HG03442 (cell line): ENCODE results near the gene CBL.
"Not testable (repeated sequence)": the region's sequence is repeated elsewhere in the genome, so short reads cannot be mapped to it uniquely, and the experiment has no call there.

Experiments
- ATAC-seq: cut with Tn5 transposase; IDR thresholded peaks from one replicate; pipeline ENCODE4 v1.9.1; 2021; ENCODE audit warnings: mild to moderate bottlenecking, moderate library complexity; ENCODE audit not compliant: unreplicated experiment

CBL gene

GRCh38 chr11:119184399-119184798 is 21.7 kb upstream of the CBL start:
- ATAC-seq, result not testable (repeated sequence)

GRCh38 chr11:119185981-119186634 is 20.0 kb upstream of the CBL start:
- no peak for ATAC-seq

GRCh38 chr11:119187123-119187892 is 18.8 kb upstream of the CBL start:
- no peak for ATAC-seq

GRCh38 chr11:119188067-119188466 is 18.1 kb upstream of the CBL start:
- no peak for ATAC-seq

GRCh38 chr11:119188887-119189286 is 17.3 kb upstream of the CBL start:
- ATAC-seq, result no peak

- ATAC-seq, result no peak
These were observed 16.7 kb upstream of the CBL start for GRCh38 chr11:119189393-119189792.

- ATAC-seq, result no peak
These were observed 15.6 kb upstream of the CBL start for GRCh38 chr11:119190531-119190930.

- ATAC-seq, result not testable (repeated sequence)
These were observed 14.9 kb upstream of the CBL start for GRCh38 chr11:119191265-119191664.

- ATAC-seq, result no peak
These were observed 14.0 kb upstream of the CBL start for GRCh38 chr11:119192111-119192510.

GRCh38 chr11:119193001-119193400 is 13.1 kb upstream of the CBL start:
- no peak for ATAC-seq

GRCh38 chr11:119193626-119194025 is 12.5 kb upstream of the CBL start:
- no peak for ATAC-seq

GRCh38 chr11:119194811-119195440 is 11.2 kb upstream of the CBL start:
- ATAC-seq, result no peak

- no peak for ATAC-seq
These were observed 10.5 kb upstream of the CBL start for GRCh38 chr11:119195680-119196079.

- no peak for ATAC-seq
These were observed 9.2 kb upstream of the CBL start for GRCh38 chr11:119196833-119197483.

GRCh38 chr11:119198925-119199324 is 7.2 kb upstream of the CBL start:
- ATAC-seq, result no peak

- ATAC-seq, result not testable (repeated sequence)
These were observed 4.9 kb upstream of the CBL start for GRCh38 chr11:119201236-119201635.

GRCh38 chr11:119202554-119202953 is 3.6 kb upstream of the CBL start:
- no peak for ATAC-seq

- ATAC-seq, result no peak
These were observed 2.1 kb upstream of the CBL start for GRCh38 chr11:119204066-119204465.

GRCh38 chr11:119205080-119205479 is 1.1 kb upstream of the CBL start:
- no peak for ATAC-seq

GRCh38 chr11:119206511-119207414 is 624 bp downstream of the CBL start:
- ATAC-seq, result peak; percentile 15
